Activated naive CD4-positive, alpha-beta T cell treated with anti-CD3 and anti-CD28 coated beads for 36 hours (primary cell): ENCODE measurements around the gene UBE3B. TPM values are rescaled to one million over a fixed set of nuclear protein-coding genes. Genes with fewer than 3 reads are reported as not detected.

Experiments used
- CTCF ChIA-PET: fragments of 350-600 bp; sonication (Branson Sonifier 250); formaldehyde crosslinking; loops from one replicate; lab custom pipeline; 2021; ENCODE audit warnings: antibody characterized with exemption; lab: Charles Lee
- DNase-seq: peaks from one replicate; pipeline ENCODE4 v3.0.0-alpha.2; 2020
- H3K27ac Mint-ChIP-seq: one replicate; pipeline ENCODE4 v1.8.0; 2021; ENCODE audit warnings: mild to moderate bottlenecking, mixed read lengths
- H3K27me3 Mint-ChIP-seq: one replicate; pipeline ENCODE4 v1.8.0; 2021; ENCODE audit warnings: low read depth, mixed read lengths
- H3K36me3 Mint-ChIP-seq: one replicate; pipeline ENCODE4 v1.8.0; 2021; ENCODE audit warnings: low read depth, mixed read lengths
- H3K4me1 Mint-ChIP-seq: one replicate; pipeline ENCODE4 v1.8.0; 2021; ENCODE audit warnings: low read depth, mixed read lengths
- H3K4me3 Mint-ChIP-seq: one replicate; pipeline ENCODE4 v1.8.0; 2021; ENCODE audit warnings: mild to moderate bottlenecking, moderate library complexity, mixed read lengths
- H3K9me3 Mint-ChIP-seq: one replicate; pipeline ENCODE4 v1.8.0; 2021; ENCODE audit warnings: mixed read lengths
- intact Hi-C: fragments of 100-400 bp; cut with micrococcal nuclease; formaldehyde crosslinking; loops from one replicate; pipeline ENCODE4 v1.15.1; 2023
- total RNA-seq, 2 experiments: library from RNA; stranded (reverse); gene quantifications; one replicate each; pipeline ENCODE4 v1.2.3, GENCODE V29; 2021

The UBE3B gene
- total RNA-seq, 2 experiments from 2014 or later, result 26.2 to 26.6 TPM

DNA sequence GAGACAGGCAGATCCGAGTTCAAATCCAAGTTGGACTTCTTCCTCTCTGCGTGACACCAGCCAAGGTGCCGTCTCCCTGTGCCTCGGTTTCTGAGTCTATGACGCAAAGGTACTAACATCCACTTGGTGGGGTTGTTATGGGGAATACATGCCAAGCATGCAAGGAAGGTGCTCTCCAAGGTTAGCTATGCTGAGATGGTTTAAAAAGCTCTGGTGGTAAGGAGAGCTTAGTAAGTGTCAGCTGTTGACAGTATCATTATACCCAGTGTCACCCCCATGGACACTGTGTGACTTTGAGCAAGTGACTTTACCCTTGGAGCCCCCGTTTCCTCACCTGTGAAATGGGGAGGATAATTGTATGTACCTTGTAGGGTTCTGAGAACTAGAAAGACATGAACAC lies 73.7 kb downstream of the UBE3B start:
- no peaks in the 10 kb centered on the region for H3K4me1 Mint-ChIP-seq
- no peak for DNase-seq
- CTCF ChIA-PET, result interaction anchor here (1.9 to 2.1 kb wide), 2 partner anchors 33 to 294 kb away, joined by 5 read pairs; no protein-coding TSS in a partner anchor
- no peak overlapping the region for H3K27ac Mint-ChIP-seq
- no peaks in the 10 kb centered on the region for H3K9me3 Mint-ChIP-seq
- H3K4me3 Mint-ChIP-seq, result no peak overlapping the region
- H3K27me3 Mint-ChIP-seq, result peaks cover 14% of the 10 kb centered on the region
- peaks cover 2% of the 10 kb centered on the region for H3K36me3 Mint-ChIP-seq
- intact Hi-C loops, result no loop called here

DNA sequence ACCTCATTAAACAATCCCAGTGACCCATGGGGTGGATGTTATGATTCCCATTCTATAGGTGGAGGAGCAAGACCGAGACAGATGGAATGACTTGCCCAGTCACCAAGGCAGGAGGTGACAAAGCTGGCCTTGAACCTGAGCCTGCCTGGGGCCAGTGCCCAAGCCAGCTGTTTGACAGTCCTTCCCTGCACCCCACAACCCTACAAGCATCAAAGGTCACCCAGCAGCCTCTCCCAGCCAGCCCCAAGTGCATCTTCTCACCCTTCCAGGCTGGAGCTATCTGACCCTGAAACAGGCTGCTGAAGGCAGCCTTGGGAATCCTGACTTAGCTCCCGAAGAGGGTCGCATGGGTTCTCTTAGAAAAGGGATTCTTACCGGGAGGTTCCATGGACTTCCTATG lies 75.5 kb downstream of the UBE3B start:
- Mint-ChIP-seq H3K4me1 (no peaks in the 10 kb centered on the region), H3K36me3 (peaks cover 4% of the 10 kb centered on the region), H3K27me3 (peaks cover 4% of the 10 kb centered on the region), H3K27ac (no peak overlapping the region), H3K9me3 (no peaks in the 10 kb centered on the region), H3K4me3 (no peak overlapping the region)
- intact Hi-C loops, result no loop called here
- DNase-seq, result no peak
- CTCF ChIA-PET, result interaction anchor here (1.1 to 1.4 kb wide), 2 partner anchors 47 to 222 kb away, joined by 3 to 6 read pairs; no protein-coding TSS in a partner anchor

DNA sequence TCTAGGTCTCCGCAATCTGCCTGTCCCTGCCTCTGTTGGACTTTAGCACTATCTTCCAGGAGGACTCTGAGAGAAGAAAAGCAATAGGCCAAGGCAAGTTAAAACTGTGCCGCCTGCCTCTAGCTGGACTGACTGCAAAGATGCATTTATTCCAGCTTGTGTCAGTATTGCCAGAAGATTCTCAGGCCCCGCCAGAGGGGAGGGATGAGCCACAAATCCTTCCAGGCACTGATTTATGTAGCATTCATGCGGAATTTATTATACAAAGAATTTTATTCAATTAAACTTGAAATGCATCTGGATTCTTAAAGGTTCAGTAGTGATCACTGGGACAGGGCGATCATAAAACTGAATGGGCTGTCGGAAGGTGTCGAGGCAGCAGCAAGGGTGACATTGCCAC lies 76.0 kb downstream of the UBE3B start:
- Mint-ChIP-seq H3K4me1 (no peaks in the 10 kb centered on the region), H3K27me3 (peaks cover 2% of the 10 kb centered on the region), H3K36me3 (peaks cover 4% of the 10 kb centered on the region), H3K27ac (no peak overlapping the region), H3K4me3 (no peak overlapping the region), H3K9me3 (no peaks in the 10 kb centered on the region)
- no peak for DNase-seq
- intact Hi-C loops, result no loop called here
- CTCF ChIA-PET, result no interaction called here

DNA sequence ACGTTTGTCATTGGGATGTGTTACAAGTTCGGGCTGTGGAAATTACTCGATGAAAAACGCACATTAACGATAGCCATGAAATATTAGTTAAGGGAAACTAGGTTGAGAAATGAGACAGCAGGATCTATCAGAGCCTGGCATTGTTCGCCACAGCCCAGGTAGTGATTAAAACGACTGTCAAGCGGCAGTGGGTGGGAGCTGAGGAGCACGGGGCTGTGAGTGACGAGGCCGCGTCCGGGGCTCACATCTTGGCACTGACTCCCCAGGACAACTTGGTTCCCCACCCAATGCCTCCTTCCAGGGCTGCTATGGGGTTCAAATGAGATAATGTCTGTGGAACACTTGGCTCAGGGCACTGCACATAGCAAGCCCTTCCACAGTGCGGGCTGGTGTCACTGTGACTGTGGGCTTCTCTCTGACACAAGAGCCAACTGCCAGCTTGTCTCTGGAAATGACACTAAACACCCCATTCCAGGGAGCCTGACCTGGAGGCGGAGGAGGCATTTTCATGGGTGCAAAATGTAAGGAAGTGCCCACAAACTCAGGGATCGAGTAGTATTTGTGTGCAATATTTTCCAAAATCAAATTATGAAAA lies 76.6 kb downstream of the UBE3B start:
- H3K27me3 Mint-ChIP-seq, result peaks cover 2% of the 10 kb centered on the region
- CTCF ChIA-PET, result no interaction called here
- intact Hi-C loops, result no loop called here
- no peak overlapping the region for H3K4me3 Mint-ChIP-seq
- H3K4me1 Mint-ChIP-seq, result no peaks in the 10 kb centered on the region
- no peak overlapping the region for H3K27ac Mint-ChIP-seq
- no peaks in the 10 kb centered on the region for H3K9me3 Mint-ChIP-seq
- H3K36me3 Mint-ChIP-seq, result peaks cover 4% of the 10 kb centered on the region
- DNase-seq, result no peak

DNA sequence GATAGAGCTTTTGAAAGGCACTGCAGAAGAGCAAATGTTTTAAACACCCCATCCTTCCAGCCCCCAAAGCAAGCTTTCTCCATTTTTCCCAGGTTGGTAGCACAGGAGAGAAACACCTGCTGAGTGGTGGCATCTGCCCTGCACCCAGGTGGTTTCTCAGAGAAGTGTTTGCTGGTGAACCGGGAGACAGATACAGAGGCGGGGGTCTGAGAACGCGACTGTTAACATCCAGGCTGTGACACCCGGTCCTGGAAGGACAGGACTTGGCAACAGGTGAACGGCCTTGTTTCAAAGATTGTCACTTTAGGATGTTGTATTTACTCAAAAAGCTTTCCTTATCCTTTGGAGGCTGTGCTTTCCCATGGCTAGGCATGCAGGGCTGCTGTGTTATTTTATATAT lies 77.3 kb downstream of the UBE3B start:
- Mint-ChIP-seq H3K4me3 (no peak overlapping the region), H3K36me3 (peaks cover 4% of the 10 kb centered on the region)
- CTCF ChIA-PET, result no interaction called here

DNA sequence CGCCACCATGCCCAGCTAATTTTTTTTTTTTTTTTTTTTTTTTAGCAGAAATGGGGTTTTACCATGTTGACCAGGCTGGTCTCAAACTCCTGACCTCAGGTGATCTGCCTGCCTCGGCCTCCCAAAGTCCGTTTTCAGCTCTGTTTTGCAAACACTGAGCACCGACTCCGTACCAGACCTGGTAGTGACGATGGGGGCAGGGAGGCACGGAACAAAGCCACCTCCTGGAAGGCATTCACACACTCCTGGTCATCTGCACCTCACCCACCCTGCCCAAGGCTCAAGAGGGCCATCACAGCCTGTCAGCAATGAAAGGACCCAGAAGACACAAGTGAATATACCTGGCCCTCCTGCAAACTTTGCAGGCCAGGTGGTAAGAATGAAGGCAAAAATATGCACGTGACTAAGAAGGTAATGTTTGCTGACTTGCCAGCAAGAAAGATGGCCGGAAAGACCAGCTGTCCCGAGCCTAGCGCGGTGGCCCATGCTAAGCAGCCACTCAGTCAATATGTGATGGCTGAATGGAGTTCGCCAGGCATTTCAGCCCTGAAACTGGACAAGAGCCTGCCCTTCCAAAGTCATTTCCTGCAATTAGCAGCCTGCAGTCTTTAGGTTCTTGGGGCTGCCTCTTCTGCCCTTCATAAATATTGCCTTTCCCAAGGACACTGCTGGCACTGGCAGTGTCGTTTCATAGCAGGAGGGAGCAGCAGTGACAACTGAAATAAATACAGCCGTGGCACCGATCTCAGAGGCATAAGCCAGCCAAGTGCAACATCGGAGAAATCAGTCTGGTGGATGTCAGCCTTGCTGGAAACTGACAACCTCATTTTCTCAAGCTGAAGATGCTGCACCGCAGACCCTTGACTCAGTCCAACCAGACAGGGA lies 78.2 kb downstream of the UBE3B start:
- CTCF ChIA-PET, result no interaction called here
- no peak overlapping the region for H3K4me3 Mint-ChIP-seq

More for the DNA sequence above, 77.3 kb downstream of the UBE3B start:
- Mint-ChIP-seq H3K9me3 (no peaks in the 10 kb centered on the region), H3K27me3 (no peaks in the 10 kb centered on the region), H3K27ac (no peak overlapping the region), H3K4me1 (no peaks in the 10 kb centered on the region)
- DNase-seq, result no peak
- intact Hi-C loops, result no loop called here

DNA sequence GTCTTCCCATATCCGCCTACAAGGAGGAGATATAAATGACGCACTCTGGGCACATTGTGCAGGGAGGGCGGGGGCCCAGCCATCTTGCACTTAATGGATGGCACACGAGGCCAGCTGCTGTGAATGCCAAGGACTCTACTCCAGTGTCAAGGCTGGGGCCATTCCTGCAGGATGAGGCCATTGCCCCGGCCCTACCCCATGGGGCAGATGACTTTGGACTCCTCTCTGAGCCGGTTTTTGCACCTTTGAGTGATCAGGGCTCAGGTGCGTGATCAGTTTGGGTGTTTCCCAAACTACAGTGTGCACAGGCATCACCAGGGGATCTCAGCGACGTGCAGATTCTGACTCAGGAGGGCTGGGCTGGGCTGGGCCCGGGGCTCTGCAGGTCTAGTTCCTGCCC lies 79.8 kb downstream of the UBE3B start:
- peaks cover 4% of the 10 kb centered on the region for H3K9me3 Mint-ChIP-seq
- H3K27ac Mint-ChIP-seq, result no peak overlapping the region
- intact Hi-C loops, result no loop called here
- CTCF ChIA-PET, result no interaction called here
- H3K36me3 Mint-ChIP-seq, result peaks cover 14% of the 10 kb centered on the region
- no peaks in the 10 kb centered on the region for H3K4me1 Mint-ChIP-seq
- H3K27me3 Mint-ChIP-seq, result no peaks in the 10 kb centered on the region
- no peak for DNase-seq
- H3K4me3 Mint-ChIP-seq, result no peak overlapping the region

More for the DNA sequence above, 78.2 kb downstream of the UBE3B start:
- no peaks in the 10 kb centered on the region for H3K4me1 Mint-ChIP-seq
- H3K27me3 Mint-ChIP-seq, result no peaks in the 10 kb centered on the region
- H3K9me3 Mint-ChIP-seq, result no peaks in the 10 kb centered on the region
- no peak for DNase-seq
- H3K27ac Mint-ChIP-seq, result no peak overlapping the region
- H3K36me3 Mint-ChIP-seq, result peaks cover 6% of the 10 kb centered on the region
- intact Hi-C loops, result no loop called here

DNA sequence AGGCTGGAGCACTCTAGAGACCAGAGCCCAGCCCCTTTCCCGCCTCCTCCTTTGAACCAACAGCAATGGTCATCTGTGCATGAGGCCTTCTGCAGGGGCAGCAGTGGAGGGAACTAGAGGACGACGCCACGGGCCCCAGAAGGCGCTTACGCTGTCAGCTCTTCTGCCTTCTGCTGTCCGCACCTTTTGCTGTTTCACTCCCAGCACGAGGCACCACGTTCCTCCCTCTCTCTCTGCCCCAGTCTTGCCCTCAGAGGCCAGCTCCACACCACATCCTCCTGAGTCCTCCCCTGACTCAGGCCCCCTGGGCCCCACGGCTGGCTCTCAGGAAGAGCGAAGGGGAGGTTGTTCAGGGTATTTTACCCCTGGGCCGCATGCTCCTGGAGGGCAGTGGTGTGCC lies 80.4 kb downstream of the UBE3B start:
- no peaks in the 10 kb centered on the region for H3K4me1 Mint-ChIP-seq
- no peak overlapping the region for H3K4me3 Mint-ChIP-seq
- no peak overlapping the region for H3K27ac Mint-ChIP-seq
- intact Hi-C loops, result no loop called here
- peaks cover 8% of the 10 kb centered on the region for H3K9me3 Mint-ChIP-seq
- peaks cover 20% of the 10 kb centered on the region for H3K36me3 Mint-ChIP-seq
- CTCF ChIA-PET, result no interaction called here
- no peaks in the 10 kb centered on the region for H3K27me3 Mint-ChIP-seq
- DNase-seq, result no peak

DNA sequence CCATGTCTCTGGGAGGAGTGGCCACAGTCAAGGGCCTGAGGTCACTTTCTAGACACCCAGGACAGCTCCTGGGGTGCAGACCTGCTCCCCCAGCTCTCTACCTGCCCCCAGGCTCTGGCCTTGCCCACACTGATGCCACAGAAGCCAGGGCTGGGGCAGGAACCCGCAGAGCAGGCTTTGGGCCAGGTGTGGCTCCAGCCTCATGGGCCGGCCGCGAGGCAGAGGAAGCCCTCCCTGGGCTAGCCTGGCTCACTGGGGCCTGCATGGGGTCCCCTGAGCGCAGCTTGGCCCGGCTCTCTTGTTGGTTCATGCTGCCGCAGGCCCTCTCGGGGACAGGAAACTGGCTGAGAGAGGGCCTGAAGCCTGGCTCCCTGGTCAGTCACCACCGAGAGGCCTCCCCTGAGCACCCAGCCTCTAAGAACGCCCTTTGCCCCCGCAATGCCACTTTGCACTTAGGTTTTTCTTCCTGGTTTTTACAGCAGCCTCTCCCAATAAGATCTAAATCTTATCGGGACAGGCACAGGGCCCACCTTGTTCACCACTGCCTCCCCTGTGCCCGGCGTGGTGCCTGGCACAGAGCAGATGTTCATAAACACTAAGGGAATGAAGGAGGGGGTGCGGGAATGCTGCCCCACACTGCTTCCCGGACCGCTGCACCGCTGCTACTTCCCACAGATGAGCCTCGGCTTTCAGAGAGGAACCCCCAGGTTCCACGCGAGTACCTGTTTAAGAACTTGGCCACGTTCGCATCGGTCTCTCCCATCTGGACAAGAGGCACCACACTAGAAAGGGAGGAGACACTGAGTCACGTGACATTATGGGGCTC lies 81.2 kb downstream of the UBE3B start:
- H3K9me3 Mint-ChIP-seq, result peaks cover 8% of the 10 kb centered on the region
- H3K4me1 Mint-ChIP-seq, result no peaks in the 10 kb centered on the region

DNA sequence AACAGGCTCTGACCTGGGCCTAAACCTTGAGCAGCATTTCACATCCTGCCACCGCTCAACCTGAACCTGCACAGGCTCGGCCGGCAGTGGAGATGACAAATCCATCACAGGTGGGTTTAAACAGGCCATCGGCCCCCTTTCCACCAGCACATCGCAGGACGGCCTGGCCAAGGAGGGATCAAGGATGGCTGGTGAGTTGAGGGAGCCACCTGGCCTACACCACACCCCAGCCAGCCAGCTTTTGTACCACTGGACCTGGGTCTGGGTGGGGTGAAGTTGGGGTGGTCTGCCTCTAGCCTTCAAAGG lies 81.7 kb downstream of the UBE3B start:
- H3K9me3 Mint-ChIP-seq, result peaks cover 8% of the 10 kb centered on the region
- intact Hi-C loops, result no loop called here
- peaks cover 32% of the 10 kb centered on the region for H3K36me3 Mint-ChIP-seq
- H3K27ac Mint-ChIP-seq, result no peak overlapping the region
- DNase-seq, result no peak
- H3K4me1 Mint-ChIP-seq, result no peaks in the 10 kb centered on the region
- CTCF ChIA-PET, result no interaction called here
- H3K4me3 Mint-ChIP-seq, result no peak overlapping the region
- H3K27me3 Mint-ChIP-seq, result no peaks in the 10 kb centered on the region

More for the DNA sequence above, 81.2 kb downstream of the UBE3B start:
- H3K27ac Mint-ChIP-seq, result no peak overlapping the region
- CTCF ChIA-PET, result no interaction called here
- H3K36me3 Mint-ChIP-seq, result peaks cover 27% of the 10 kb centered on the region
- no peak overlapping the region for H3K4me3 Mint-ChIP-seq
- H3K27me3 Mint-ChIP-seq, result no peaks in the 10 kb centered on the region
- intact Hi-C loops, result no loop called here
- no peak for DNase-seq

DNA sequence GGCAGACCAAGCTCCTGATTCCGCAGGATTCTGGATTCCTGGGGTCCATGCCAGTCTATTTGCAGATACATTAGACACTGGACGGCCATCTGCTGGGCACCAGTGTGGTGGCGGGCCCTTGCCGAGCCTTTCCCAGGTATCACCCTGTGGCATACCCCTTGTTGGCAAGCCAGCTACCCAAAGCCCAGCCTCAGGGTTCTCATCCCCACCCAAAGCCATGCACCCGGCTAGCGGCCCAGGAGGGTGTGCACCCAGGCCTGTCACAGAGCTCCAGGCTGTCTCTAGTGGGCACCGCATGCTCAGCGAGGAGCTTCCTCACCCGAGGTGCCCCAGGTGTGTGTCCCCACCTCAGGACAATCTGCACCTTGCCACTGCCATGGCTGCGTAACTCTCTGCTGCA lies 82.2 kb downstream of the UBE3B start:
- Mint-ChIP-seq H3K4me3 (no peak overlapping the region), H3K36me3 (peaks cover 34% of the 10 kb centered on the region), H3K27me3 (no peaks in the 10 kb centered on the region), H3K27ac (no peak overlapping the region), H3K4me1 (no peaks in the 10 kb centered on the region), H3K9me3 (peaks cover 8% of the 10 kb centered on the region)
- intact Hi-C loops, result no loop called here
- DNase-seq, result no peak
- CTCF ChIA-PET, result no interaction called here

DNA sequence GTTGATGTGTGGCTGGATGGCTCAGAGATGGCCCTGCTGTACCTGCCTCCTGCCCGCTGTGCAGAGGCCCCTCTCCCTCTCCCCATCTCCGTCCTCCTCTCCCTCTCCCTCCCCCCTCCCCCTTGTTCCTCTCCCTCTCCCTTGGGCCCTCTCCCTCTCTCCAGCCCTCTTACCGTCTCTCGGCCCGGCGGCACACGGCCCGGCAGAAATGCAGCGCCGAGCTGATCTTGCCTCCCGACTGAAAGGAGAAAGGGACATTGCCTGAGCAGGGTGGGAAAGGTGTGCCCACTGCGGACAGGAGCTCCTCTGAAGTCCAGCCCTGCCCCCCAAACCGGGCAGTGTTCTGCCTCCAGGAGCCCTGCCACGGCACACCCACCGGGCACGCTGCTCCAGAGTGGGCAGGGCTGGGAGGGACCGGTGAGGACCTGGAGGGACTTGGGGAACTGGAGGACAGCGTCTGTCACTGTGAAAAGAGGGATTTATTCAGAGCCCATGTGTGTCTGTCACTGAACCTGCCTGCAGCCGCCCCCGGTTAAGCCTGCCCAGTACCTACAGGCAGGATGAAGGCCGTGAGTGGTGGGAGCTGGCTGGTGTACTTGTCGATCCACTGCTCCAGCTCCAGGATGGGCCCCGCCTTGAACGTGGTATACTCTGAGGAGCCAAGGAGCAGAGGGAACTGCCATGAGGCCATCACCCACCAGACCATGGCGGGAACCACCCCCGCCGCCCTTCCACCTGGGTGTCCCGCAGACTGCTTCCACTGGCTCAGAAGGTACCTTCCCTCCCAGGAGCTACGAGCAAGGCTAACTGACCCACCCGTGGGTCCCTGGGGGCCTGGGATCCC lies 83.7 kb downstream of the UBE3B start:
- no peaks in the 10 kb centered on the region for H3K4me1 Mint-ChIP-seq
- no peak overlapping the region for H3K4me3 Mint-ChIP-seq
- no peak for DNase-seq
- H3K36me3 Mint-ChIP-seq, result peaks cover 42% of the 10 kb centered on the region
- H3K9me3 Mint-ChIP-seq, result peaks cover 8% of the 10 kb centered on the region
- CTCF ChIA-PET, result no interaction called here
- intact Hi-C loops, result no loop called here
- H3K27ac Mint-ChIP-seq, result no peak overlapping the region
- H3K27me3 Mint-ChIP-seq, result no peaks in the 10 kb centered on the region
